Measurements from ENCODE around the gene DOCK4.

The DOCK4 gene

DNA sequence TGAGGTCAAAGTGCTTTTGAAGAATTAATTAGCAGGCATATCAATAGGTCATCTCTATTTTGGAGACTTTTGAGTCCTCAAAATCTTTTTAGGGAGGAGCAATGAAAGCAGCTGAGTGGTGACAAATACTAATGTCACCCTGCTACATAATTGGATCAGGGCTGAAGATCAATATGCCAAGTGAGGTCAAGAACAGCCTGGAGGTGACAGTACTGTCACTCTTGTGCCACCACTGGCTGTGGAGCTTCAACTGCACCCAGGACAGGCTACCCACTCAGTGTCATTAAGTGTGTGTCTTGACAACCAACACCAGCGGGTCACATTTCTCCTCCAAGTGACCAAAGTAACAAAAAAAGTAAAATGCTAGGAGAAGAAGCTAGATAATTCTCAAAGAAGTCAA lies 167.8 kb downstream of the DOCK4 start:
- no peaks in the 10 kb centered on the region for H3K36me3 ChIP-seq (ENCODE audit: insufficient read depth, low read length)
- no peaks in the 10 kb centered on the region for H3K9me3 ChIP-seq (ENCODE audit: insufficient read depth, low read depth, low read length)
- no peak for TF ChIP-seq EZH2phosphoT487 (IDR thresholded peaks at IDR 0.05; ENCODE audit: borderline replicate concordance)
- TF ChIP-seq, protein P1, sequence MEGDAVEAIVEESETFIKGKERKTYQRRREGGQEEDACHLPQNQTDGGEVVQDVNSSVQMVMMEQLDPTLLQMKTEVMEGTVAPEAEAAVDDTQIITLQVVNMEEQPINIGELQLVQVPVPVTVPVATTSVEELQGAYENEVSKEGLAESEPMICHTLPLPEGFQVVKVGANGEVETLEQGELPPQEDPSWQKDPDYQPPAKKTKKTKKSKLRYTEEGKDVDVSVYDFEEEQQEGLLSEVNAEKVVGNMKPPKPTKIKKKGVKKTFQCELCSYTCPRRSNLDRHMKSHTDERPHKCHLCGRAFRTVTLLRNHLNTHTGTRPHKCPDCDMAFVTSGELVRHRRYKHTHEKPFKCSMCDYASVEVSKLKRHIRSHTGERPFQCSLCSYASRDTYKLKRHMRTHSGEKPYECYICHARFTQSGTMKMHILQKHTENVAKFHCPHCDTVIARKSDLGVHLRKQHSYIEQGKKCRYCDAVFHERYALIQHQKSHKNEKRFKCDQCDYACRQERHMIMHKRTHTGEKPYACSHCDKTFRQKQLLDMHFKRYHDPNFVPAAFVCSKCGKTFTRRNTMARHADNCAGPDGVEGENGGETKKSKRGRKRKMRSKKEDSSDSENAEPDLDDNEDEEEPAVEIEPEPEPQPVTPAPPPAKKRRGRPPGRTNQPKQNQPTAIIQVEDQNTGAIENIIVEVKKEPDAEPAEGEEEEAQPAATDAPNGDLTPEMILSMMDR (conservative IDR thresholded peaks at IDR 0.05; ENCODE audit: low read length) = no peak
- no peaks in the 10 kb centered on the region for H3F3A ChIP-seq (ENCODE audit: low read depth)
- H3K4me3 ChIP-seq (ENCODE audit: low read length, poor library complexity, severe bottlenecking) = no peak overlapping the region
- H3K79me2 ChIP-seq (ENCODE audit: insufficient read depth, low read length) = no peaks in the 10 kb centered on the region
- H3K4me2 ChIP-seq (ENCODE audit: low read depth, low read length, poor library complexity, severe bottlenecking) = no peak overlapping the region
- H3K4me1 ChIP-seq (ENCODE audit: insufficient read depth, low read length, poor library complexity, severe bottlenecking) = no peaks in the 10 kb centered on the region
- H3K9me2 ChIP-seq (replicated peaks; ENCODE audit: low read depth, low read length) = no peaks in the 10 kb centered on the region
- H3K9ac ChIP-seq (ENCODE audit: low read depth, low read length, poor library complexity, severe bottlenecking) = no peak overlapping the region
- no peaks in the 10 kb centered on the region for H3K27me3 ChIP-seq (ENCODE audit: insufficient read depth, low read length, poor library complexity, severe bottlenecking)
- no peak overlapping the region for H2AFZ ChIP-seq (ENCODE audit: low read length)
- no peaks in the 10 kb centered on the region for H4K20me1 ChIP-seq (ENCODE audit: insufficient read depth, low read length, poor library complexity, severe bottlenecking)

DNA sequence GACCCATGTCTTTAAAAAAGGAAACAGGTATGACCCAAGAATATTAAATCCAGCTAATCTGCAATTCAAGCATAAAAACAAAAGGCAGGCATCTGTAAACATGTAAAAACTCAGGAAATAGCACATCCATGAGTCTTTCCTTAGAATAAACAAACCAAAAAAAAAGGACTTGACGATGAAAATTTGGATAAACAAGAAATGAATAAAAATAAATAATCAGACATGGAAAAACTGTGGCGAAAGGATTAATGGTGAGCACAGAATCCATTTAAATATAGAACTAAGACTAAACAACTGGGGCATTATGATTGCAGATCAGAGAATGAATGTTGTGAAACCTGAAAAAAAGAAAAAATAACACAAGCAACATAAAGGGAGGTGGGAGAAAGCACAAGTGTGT lies 170.1 kb downstream of the DOCK4 start:
- no peaks in the 10 kb centered on the region for H3K9me3 ChIP-seq (ENCODE audit: insufficient read depth, low read depth, low read length)
- H2AFZ ChIP-seq (ENCODE audit: low read length) = no peak overlapping the region
- no peaks in the 10 kb centered on the region for H3K27me3 ChIP-seq (ENCODE audit: insufficient read depth, low read length, poor library complexity, severe bottlenecking)
- no peaks in the 10 kb centered on the region for H3F3A ChIP-seq (ENCODE audit: low read depth)
- no peaks in the 10 kb centered on the region for H3K9me2 ChIP-seq (replicated peaks; ENCODE audit: low read depth, low read length)
- H3K36me3 ChIP-seq (ENCODE audit: insufficient read depth, low read length) = no peaks in the 10 kb centered on the region
- no peaks in the 10 kb centered on the region for H3K4me1 ChIP-seq (ENCODE audit: insufficient read depth, low read length, poor library complexity, severe bottlenecking)
- no peak overlapping the region for H3K4me2 ChIP-seq (ENCODE audit: low read depth, low read length, poor library complexity, severe bottlenecking)
- H4K20me1 ChIP-seq (ENCODE audit: insufficient read depth, low read length, poor library complexity, severe bottlenecking) = no peaks in the 10 kb centered on the region
- no peak overlapping the region for H3K9ac ChIP-seq (ENCODE audit: low read depth, low read length, poor library complexity, severe bottlenecking)
- TF ChIP-seq, protein P1 (conservative IDR thresholded peaks at IDR 0.05; ENCODE audit: low read length) = no peak
- TF ChIP-seq EZH2phosphoT487 (IDR thresholded peaks at IDR 0.05; ENCODE audit: borderline replicate concordance) = no peak
- no peak overlapping the region for H3K4me3 ChIP-seq (ENCODE audit: low read length, poor library complexity, severe bottlenecking)
- no peaks in the 10 kb centered on the region for H3K79me2 ChIP-seq (ENCODE audit: insufficient read depth, low read length)

- no peak for TF ChIP-seq EZH2phosphoT487 (IDR thresholded peaks at IDR 0.05; ENCODE audit: borderline replicate concordance)
- TF ChIP-seq, protein P1 (conservative IDR thresholded peaks at IDR 0.05; ENCODE audit: low read length) = no peak
- Histone ChIP-seq H2AFZ (ENCODE audit: low read length) (no peak overlapping the region), H3K27me3 (ENCODE audit: insufficient read depth, low read length, poor library complexity, severe bottlenecking) (no peaks in the 10 kb centered on the region), H3K4me1 (ENCODE audit: insufficient read depth, low read length, poor library complexity, severe bottlenecking) (peaks cover 4% of the 10 kb centered on the region), H3K4me2 (ENCODE audit: low read depth, low read length, poor library complexity, severe bottlenecking) (no peak overlapping the region), H3K79me2 (ENCODE audit: insufficient read depth, low read length) (no peaks in the 10 kb centered on the region), H4K20me1 (ENCODE audit: insufficient read depth, low read length, poor library complexity, severe bottlenecking) (no peaks in the 10 kb centered on the region), H3K9ac (ENCODE audit: low read depth, low read length, poor library complexity, severe bottlenecking) (no peak overlapping the region), H3K36me3 (ENCODE audit: insufficient read depth, low read length) (no peaks in the 10 kb centered on the region), H3F3A (ENCODE audit: low read depth) (no peaks in the 10 kb centered on the region), H3K9me3 (ENCODE audit: insufficient read depth, low read depth, low read length) (no peaks in the 10 kb centered on the region), H3K4me3 (ENCODE audit: low read length, poor library complexity, severe bottlenecking) (no peak overlapping the region), H3K9me2 (replicated peaks; ENCODE audit: low read depth, low read length) (no peaks in the 10 kb centered on the region)
Measured at GRCh38 chr7:112031689-112032088, 174.5 kb downstream of the DOCK4 start.
